GM03348 (cell line): ENCODE data around the gene NAIP.
"Not testable (repeated sequence)": the region's sequence is repeated elsewhere in the genome, so short reads cannot be mapped to it uniquely, and the experiment has no call there.

Experiments used
- DNase-seq: peaks from one replicate; pipeline ENCODE4 v3.0.0; 2012; ENCODE audit warnings: low spot score

Gene NAIP

GRCh38 chr5:70925211-70925562, 100.0 kb downstream of the NAIP start:
- not testable (repeated sequence) for DNase-seq
